ENCODE data around the gene PSMG3.
A peak's percentile ranks its signal among the peaks of the same experiment; 100 is the strongest.

The PSMG3 gene

GRCh38 chr7:1579481-1580421 is 9.9 kb upstream of the PSMG3 start:
- peak; percentile 69 for DNase-seq

DNA sequence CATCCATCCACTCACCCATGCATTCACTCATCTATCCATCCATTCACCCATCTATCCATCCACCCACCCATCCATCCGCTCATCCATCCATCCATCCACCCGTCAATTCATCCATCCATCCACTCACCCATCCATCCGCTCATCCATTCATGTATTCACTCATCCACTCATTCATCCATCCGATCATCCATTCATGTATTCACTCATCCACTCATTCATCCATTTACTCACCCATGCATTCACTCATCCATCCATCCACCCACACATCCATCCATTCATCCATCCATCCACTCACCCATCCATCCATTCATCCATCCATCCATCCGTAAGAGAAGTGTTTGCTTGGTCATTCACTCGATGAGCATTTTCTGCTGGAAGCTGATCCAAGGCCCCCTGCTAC is 8.7 kb upstream of the PSMG3 start:
- no peak for DNase-seq

DNA sequence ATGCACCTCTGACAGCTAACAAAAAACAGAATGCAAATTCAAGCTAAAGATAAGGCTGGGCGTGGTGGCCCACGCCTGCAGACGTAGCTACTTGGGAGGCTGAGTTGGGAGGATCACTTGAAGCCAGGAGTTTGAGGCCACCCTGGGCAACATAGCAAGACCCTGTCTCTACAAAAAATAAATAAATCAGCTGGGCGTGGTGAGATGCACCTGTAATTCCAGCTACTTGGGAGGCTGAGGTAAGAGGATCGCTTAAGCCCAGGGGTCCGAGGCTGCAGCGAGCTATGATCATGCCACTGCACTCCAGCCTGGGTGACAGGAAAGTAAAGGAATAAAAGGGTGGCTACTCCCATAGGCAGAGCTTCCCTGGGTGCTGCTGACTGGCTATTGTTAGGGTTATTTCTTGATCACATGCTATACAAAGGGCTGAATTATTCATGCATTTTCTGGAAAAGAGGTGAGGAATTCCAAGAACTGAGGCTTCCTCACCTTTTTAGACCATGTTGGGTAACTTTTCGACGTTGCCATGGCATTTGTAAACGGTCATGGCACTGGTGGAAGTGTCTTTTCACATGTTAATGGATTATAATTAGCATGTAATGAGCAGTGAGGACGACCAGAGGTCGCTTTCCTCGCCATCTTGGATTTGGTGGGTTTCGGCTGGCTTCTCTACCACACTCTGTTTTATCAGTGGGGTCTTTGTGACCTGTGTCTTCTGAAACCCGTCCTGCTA is 6.9 kb upstream of the PSMG3 start:
- DNase-seq: no peak

DNA sequence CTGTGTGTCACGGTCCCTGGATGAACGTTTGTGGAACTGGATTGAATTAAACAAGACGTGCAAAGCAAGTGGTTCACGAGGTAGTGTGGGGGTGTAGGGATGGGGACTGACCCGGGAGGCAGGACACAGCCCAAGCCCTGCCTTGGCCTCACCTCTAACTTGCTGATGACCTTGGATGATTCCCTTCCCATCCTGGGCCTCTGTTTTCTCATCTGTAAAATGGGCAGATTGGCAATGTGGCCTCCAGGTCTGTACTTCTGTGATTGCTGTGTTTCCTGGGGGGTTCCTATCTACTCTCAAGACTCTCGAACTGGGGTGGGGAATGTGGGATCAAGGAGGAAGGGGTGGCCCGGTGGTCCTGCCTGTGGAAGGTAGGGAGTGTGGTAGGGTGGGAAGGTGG is 6.0 kb upstream of the PSMG3 start:
- DNase-seq: no peak

- DNase-seq: no peak
These were observed 2.4 kb upstream of the PSMG3 start for GRCh38 chr7:1572111-1572822.

DNA sequence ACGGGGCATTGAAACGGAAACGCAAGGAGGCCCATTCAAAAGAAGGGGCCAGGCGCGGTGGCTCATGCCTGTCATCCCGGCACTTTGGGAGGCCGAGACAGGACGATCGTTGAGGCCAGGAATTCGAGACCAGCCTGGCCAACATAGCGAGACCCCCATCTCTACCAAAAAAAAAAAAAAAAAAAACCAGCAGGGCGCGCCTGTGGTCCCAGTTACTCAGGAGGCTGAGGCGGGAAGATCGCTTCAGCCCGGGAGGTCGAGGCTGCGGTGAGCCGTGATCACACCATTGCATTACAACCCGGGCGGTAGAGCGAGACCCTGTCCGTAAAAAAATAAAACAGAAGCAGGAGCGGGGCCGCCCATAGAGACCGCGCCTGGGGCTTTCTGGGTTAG is 396 bp downstream of the PSMG3 start:
- no peak for DNase-seq

DNA sequence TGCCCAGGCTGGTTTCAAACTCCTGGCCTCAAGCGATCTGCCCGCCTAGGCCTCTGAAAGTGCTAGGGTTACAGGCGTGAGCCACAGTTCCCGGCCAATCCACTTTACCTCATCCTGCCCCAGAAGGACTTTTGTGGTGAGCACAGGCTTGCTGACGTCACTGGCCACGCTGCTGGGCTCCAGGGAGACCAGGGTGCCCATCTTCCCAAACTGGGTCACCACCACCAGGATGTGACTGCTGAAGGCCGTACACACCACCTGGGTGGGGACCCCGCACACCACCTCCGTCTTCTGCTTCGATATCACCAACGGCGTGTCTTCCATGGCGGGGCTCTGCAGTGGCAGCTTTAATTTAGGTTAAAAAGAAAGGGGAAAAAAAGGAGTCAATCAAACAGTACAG is 816 bp downstream of the PSMG3 start:
- peak; percentile 13 for DNase-seq

DNA sequence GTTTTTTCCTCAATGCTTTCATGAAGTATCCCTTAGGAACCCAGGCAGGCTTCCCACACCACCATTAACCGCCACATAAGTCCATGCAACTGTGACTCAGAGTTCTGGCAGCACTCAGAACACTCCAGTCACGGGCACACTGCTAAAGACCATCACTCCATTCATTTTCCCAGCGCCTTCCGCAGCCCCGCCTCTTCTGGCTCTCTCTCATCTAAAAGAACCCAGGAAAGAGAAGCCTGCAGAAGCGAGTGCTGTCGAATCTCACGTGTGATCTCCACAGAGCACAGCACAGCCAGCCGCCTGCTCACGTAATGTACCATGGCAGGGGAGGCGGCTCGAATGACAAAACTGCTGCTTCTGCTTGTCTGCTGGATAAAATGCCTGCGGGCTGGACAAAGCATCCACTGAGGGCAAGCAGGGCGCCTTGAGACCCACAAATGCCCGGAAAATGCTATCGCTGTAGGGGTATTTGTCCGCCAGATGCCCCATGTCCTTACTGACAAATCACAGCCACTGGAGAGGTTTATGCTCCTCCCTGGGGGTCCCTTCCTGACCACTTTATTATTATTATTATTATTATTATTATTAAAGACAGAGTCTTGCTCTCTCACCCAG is 1.8 kb downstream of the PSMG3 start:
- DNase-seq: peak; percentile 87

- peak; percentile 89 for DNase-seq
These were observed 2.6 kb downstream of the PSMG3 start for GRCh38 chr7:1567049-1567771.

DNA sequence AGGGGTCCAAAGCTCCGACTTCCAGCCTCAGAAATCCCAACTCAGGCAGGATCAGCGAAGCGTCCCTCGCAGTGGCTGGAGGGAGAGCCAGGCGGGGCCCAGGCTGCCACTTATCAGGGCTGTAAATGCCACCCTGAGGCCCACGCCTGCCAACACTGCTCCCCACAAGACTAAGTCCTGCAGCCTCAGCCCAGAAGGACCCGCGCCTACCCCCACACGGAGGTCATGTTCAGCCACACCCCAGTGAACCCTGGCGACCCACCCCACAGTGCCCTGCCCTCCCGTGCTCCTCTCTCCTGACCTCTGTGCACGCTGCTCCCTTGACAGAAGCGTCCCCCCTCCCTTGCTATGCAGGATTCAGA is 3.2 kb downstream of the PSMG3 start:
- DNase-seq: no peak

DNA sequence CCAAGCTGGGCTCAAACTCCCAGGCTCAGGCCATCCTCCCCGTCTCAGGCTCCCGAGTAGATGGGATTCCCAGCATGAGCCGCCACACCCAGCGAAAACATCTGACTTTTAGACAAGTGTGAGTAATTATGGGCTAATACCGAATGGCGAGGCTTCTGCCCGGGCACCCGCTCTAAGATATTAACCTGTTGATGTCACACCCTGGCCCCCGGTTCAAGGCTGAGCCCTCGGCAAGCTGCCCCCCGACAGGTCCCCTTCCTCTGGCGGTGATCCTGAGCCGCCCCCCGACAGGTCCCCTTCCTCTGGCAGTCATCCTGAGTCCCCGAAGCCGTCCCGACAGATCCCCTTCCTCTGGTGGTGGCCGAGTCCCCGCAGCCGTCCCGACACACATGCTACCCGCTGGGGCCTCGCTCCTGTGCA is 5.2 kb downstream of the PSMG3 start:
- DNase-seq: peak; percentile 74

DNA sequence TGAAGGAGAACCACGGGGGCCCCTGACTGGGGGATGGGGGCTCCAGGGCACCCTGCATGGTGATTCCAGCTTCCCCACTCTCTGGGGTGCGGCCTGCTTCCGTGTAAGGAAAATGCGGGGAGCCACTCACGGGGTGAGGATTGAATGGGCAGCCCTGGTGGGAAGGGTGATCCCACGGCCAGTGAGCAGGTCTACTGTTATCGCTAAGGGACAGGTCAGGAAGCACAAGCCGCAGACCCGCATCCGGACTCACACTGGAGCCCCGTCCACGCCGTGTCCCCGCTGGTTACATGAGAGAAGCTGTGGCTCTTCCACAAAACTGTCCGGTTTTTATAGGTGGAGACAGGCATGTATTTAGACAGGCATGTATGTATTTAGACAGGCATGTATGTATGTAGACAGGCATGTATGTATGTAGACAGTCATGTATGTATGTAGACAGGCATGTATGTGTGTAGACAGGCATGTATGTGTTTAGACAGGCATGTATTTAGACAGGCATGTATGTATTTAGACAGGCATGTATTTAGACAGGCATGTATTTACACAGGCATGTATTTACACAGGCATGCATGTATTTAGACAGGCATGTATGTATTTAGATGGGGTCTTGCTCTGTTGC is 5.7 kb downstream of the PSMG3 start:
- no peak for DNase-seq

DNA sequence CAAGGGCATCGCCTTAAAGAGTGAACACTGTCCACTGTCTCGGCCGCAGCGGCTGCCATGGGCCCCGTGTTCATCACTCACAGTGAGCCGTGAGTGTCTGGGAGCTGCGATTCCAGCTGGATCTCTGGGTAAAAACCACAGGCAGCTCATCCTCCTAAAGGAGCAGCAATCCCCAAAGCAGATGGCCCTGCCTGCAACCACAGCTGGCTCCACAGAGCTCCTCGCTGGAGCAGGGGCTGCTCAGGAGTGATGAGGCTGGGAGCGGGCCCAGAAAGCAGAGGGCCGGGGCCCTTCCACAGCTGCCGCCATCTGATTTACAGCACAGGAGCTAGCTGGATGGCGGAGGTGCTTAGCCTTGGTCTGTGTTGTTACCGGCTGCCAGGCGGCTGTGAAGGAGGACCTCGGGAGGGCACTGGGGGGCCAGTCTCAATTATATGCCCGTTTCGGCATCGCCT is 7.2 kb downstream of the PSMG3 start:
- DNase-seq: peak; percentile 79

- DNase-seq: peak; percentile 86
These were observed 7.7 kb downstream of the PSMG3 start for GRCh38 chr7:1562116-1562515.

DNA sequence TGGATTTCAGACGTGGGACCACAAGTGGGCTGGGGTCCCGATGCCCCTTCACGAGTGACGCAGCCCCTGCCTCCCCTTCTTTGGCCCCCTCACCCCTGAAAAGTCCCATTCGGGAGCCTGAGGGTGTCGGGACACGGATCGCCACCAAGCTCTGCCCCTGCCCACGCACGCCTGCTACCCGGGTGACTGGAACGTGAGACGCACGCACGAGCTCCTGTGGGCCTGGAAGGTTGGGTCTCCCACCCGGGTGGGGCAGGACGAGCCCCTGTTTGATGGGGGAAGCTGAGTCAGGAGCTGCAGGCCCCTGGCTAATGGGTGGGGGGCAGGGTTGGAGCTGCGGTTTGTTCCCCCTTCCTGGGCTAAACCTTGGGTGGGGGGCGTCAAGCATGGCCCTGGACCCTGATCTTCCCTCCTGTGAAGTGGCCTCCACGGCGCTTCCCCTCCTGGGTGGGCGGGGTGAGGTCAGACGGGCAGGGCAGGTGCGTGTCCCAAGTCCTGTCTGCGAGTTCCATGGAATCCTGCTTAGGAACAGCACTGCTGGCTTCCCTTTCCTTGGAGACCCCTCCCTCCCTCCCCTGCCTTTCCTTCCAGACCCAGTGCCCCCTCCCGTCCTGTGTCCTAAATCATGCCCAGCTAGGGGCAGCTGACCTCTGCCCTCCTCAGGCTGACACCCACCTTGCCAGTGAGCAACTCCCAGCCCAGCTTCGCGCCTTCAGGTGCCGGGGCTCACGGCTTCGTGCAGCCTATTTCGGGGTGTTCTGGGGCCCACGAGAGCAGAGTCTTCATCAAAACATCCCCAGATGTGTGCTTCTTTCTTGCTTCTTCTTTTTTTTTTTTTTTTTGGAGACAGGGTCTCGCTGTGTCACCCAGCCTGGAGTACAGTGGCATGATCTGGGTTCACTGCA is 8.5 kb downstream of the PSMG3 start:
- no peak for DNase-seq

GRCh38 chr7:1560620-1561031 is 9.2 kb downstream of the PSMG3 start:
- no peak for DNase-seq

GRCh38 chr7:1559626-1560590 is 9.9 kb downstream of the PSMG3 start:
- DNase-seq: no peak

GRCh38 chr7:1558841-1559625 is 10.8 kb downstream of the PSMG3 start:
- no peak for DNase-seq

All from fibroblast of skin of scalp (primary cell).